H1 (cell line): ENCODE measurements around the gene SNX13. TPM values are rescaled to one million over a fixed set of nuclear protein-coding genes. Genes with fewer than 3 reads are reported as not detected.

Source experiments
- CTCF ChIA-PET: fragments of 300-600 bp; sonication (Branson Sonifier 250); formaldehyde crosslinking; loops from one replicate; lab custom pipeline; 2021; ENCODE audit not compliant: partially characterized antibody; lab: Charles Lee
- POLR2A ChIA-PET: fragments of 300-600 bp; sonication (Branson Sonifier 250); formaldehyde crosslinking; loops from one replicate; lab custom pipeline; 2021; ENCODE audit warnings: inconsistent platforms; ENCODE audit not compliant: partially characterized antibody; lab: Charles Lee
- DNase-seq, 2 experiments: peaks; one replicate each; pipeline versions ENCODE4 v3.0.0 to v3.0.0-alpha.2; 2010 to 2022; ENCODE audit warnings: low spot score in 2 of 2, low read depth in 1 of 2, mixed read lengths in 1 of 2
- FAIRE-seq: peaks from 2 replicates; lab custom pipeline; 2011; peaks lifted over from hg19 to GRCh38; lab: Jason Lieb, UNC
- H2AFZ ChIP-seq: 2 replicates; pipeline ENCODE4 v1.8.1; 2012; ENCODE audit warnings: low read length, inconsistent platforms
- H2AK5ac ChIP-seq: 2 replicates; pipeline ENCODE4 v1.6.1; 2013; ENCODE audit warnings: low read depth, low read length
- H2BK120ac ChIP-seq: replicated peaks from 2 replicates; pipeline ENCODE3; 2013; ENCODE audit warnings: low read depth, low read length, inconsistent platforms
- H2BK12ac ChIP-seq: 2 replicates; pipeline ENCODE4 v1.6.1; 2013; ENCODE audit warnings: low read depth, low read length
- H2BK15ac ChIP-seq: 2 replicates; pipeline ENCODE4 v1.6.1; 2013; ENCODE audit warnings: low read length
- H2BK20ac ChIP-seq: 2 replicates; pipeline ENCODE4 v1.6.1; 2013; ENCODE audit warnings: low read length
- H2BK5ac ChIP-seq: 2 replicates; pipeline ENCODE4 v1.6.1; 2013; ENCODE audit warnings: low read depth, low read length
- H3K14ac ChIP-seq: 2 replicates; pipeline ENCODE4 v1.6.1; 2013; ENCODE audit warnings: inconsistent platforms; ENCODE audit not compliant: insufficient read length
- H3K18ac ChIP-seq: 2 replicates; pipeline ENCODE4 v1.6.1; 2013; ENCODE audit warnings: low read length; ENCODE audit errors: extremely low read depth
- H3K23ac ChIP-seq: 2 replicates; pipeline ENCODE4 v1.6.1; 2013; ENCODE audit warnings: inconsistent platforms; ENCODE audit not compliant: insufficient read length
- H3K23me2 ChIP-seq: 2 replicates; pipeline ENCODE4 v1.6.1; 2013; ENCODE audit warnings: low read depth, low read length
- H3K27ac ChIP-seq: 2 replicates; pipeline ENCODE4 v1.6.1; 2011; ENCODE audit warnings: low read depth, low read length, inconsistent platforms
- H3K27me3 ChIP-seq, 4 experiments: replicated peaks in 1 of 4; 1 replicate in 1 of 4; 2 replicates in 3 of 4; pipeline versions ENCODE4 v1.6.1 to v1.8.1; 2011 to 2013; ENCODE audit warnings: low read length in 3 of 4, mild to moderate bottlenecking in 3 of 4, inconsistent platforms in 2 of 4, mixed read lengths in 2 of 4, moderate library complexity in 1 of 4; ENCODE audit not compliant: control insufficient read depth in 3 of 4, insufficient read depth in 3 of 4; ENCODE audit errors: extremely low read depth in 1 of 4
- H3K36me3 ChIP-seq, 4 experiments: 2 replicates each; pipeline versions ENCODE4 v1.6.1 to v1.8.1; 2011 to 2013; ENCODE audit warnings: mild to moderate bottlenecking in 4 of 4, low read length in 3 of 4, moderate library complexity in 2 of 4, control low read depth in 1 of 4, inconsistent platforms in 1 of 4; ENCODE audit not compliant: insufficient read depth in 4 of 4, control insufficient read depth in 2 of 4
- H3K4ac ChIP-seq: replicated peaks from 2 replicates; pipeline ENCODE3; 2013; ENCODE audit warnings: low read length, low read depth, mixed read lengths, inconsistent platforms; ENCODE audit not compliant: insufficient read length
- H3K4me1 ChIP-seq, 4 experiments: replicated peaks in 1 of 4; 1 replicate in 1 of 4; 2 replicates in 3 of 4; pipeline versions ENCODE4 v1.6.1 to v1.8.1; 2011 to 2013; ENCODE audit warnings: low read length in 3 of 4, inconsistent platforms in 2 of 4, mixed read lengths in 1 of 4; ENCODE audit not compliant: insufficient read depth in 4 of 4, control insufficient read depth in 3 of 4
- H3K4me2 ChIP-seq, 2 experiments: 2 replicates each; pipeline versions ENCODE4 v1.6.1 to v1.8.1; 2011 to 2013; ENCODE audit warnings: low read depth in 2 of 2, low read length in 2 of 2, control low read depth in 1 of 2, inconsistent platforms in 1 of 2, mild to moderate bottlenecking in 1 of 2; ENCODE audit not compliant: insufficient read depth in 1 of 2
- H3K4me3 ChIP-seq, 4 experiments: fragments of 200-600, 300-600 bp in 1 of 4; sonication (generic), shearing (Covaris generic), sonication (Bioruptor Twin) in 1 of 4; 2 replicates each; pipeline versions ENCODE4 v1.5.1 to v1.8.1; 2011 to 2016; ENCODE audit warnings: low read length in 4 of 4, low read depth in 3 of 4, control low read depth in 2 of 4, inconsistent platforms in 2 of 4, mild to moderate bottlenecking in 2 of 4, mixed read lengths in 1 of 4, moderate library complexity in 1 of 4; ENCODE audit not compliant: insufficient read depth in 2 of 4; ENCODE audit errors: extremely low read depth in 1 of 4
- H3K56ac ChIP-seq: replicated peaks from 2 replicates; pipeline ENCODE3; 2013; ENCODE audit warnings: low read depth, mild to moderate bottlenecking, mixed read lengths, low read length, inconsistent platforms; ENCODE audit not compliant: insufficient read length
- H3K79me1 ChIP-seq: 2 replicates; pipeline ENCODE4 v1.6.1; 2013; ENCODE audit warnings: low read depth, low read length, control low read depth
- H3K79me2 ChIP-seq, 2 experiments: 2 replicates each; pipeline versions ENCODE4 v1.6.1 to v1.8.1; 2012 to 2013; ENCODE audit warnings: low read length in 2 of 2, mild to moderate bottlenecking in 2 of 2, inconsistent platforms in 1 of 2; ENCODE audit not compliant: insufficient read depth in 2 of 2, control insufficient read depth in 1 of 2
- H3K9ac ChIP-seq, 4 experiments: replicated peaks in 1 of 4; 1 replicate in 1 of 4; 2 replicates in 3 of 4; pipeline versions ENCODE4 v1.6.1 to v1.8.1; 2011 to 2013; ENCODE audit warnings: low read depth in 3 of 4, low read length in 3 of 4, control low read depth in 2 of 4, mild to moderate bottlenecking in 2 of 4, moderate library complexity in 2 of 4, inconsistent platforms in 1 of 4; ENCODE audit errors: extremely low read depth in 1 of 4
- H3K9me3 ChIP-seq, 2 experiments: 2 replicates each; pipeline versions ENCODE4 v1.6.1 to v1.8.1; 2012 to 2013; ENCODE audit warnings: mild to moderate bottlenecking in 2 of 2, moderate library complexity in 2 of 2, control low read depth in 1 of 2, inconsistent platforms in 1 of 2, low read depth in 1 of 2, low read length in 1 of 2, mixed read lengths in 1 of 2; ENCODE audit not compliant: insufficient read depth in 2 of 2
- H4K20me1 ChIP-seq, 2 experiments: replicated peaks in 1 of 2; 2 replicates each; pipeline versions ENCODE3 to v1.8.1; 2011 to 2013; ENCODE audit warnings: inconsistent platforms in 2 of 2, low read length in 2 of 2, mild to moderate bottlenecking in 1 of 2; ENCODE audit not compliant: insufficient read depth in 2 of 2, control insufficient read depth in 1 of 2
- H4K5ac ChIP-seq: 2 replicates; pipeline ENCODE4 v1.6.1; 2013; ENCODE audit warnings: low read length, low read depth, mixed read lengths, inconsistent platforms; ENCODE audit not compliant: insufficient read length
- H4K8ac ChIP-seq: 2 replicates; pipeline ENCODE4 v1.8.0; 2013; ENCODE audit warnings: mild to moderate bottlenecking, moderate library complexity, low read length, inconsistent platforms; ENCODE audit not compliant: insufficient read depth; ENCODE audit errors: extremely low read depth
- H4K91ac ChIP-seq: replicated peaks from 2 replicates; pipeline ENCODE3; 2013; ENCODE audit warnings: low read length, mixed read lengths, inconsistent platforms; ENCODE audit not compliant: insufficient read length
- ATF2 ChIP-seq: IDR thresholded peaks from 2 replicates; pipeline ENCODE4 v1.6.1; 2012; ENCODE audit warnings: low read length, inconsistent platforms
- BCL11A ChIP-seq, 2 experiments: IDR thresholded peaks; one replicate each; pipeline ENCODE4 v1.6.1; 2011; ENCODE audit warnings: low read depth in 2 of 2, low read length in 2 of 2, mild to moderate bottlenecking in 2 of 2
- FOSL1 ChIP-seq: IDR thresholded peaks from 2 replicates; pipeline ENCODE4 v1.6.1; 2011; ENCODE audit warnings: mild to moderate bottlenecking, low read depth, low read length, moderate library complexity; ENCODE audit not compliant: insufficient read depth
- HDAC6 ChIP-seq: IDR thresholded peaks from one replicate; pipeline ENCODE4 v1.7.1; 2012; ENCODE audit warnings: low read depth, mild to moderate bottlenecking, inconsistent platforms, low read length, moderate library complexity
- MAFK ChIP-seq: IDR thresholded peaks from 2 replicates; pipeline ENCODE4 v1.6.1; 2012; ENCODE audit warnings: low read depth, mild to moderate bottlenecking, improper control_type of control experiment, low read length
- NANOG ChIP-seq: IDR thresholded peaks from 2 replicates; pipeline ENCODE4 v1.6.1; 2011; ENCODE audit warnings: low read length, low read depth, mild to moderate bottlenecking, inconsistent platforms; ENCODE audit not compliant: insufficient read depth, poor library complexity, severe bottlenecking
- SP1 ChIP-seq: IDR thresholded peaks from 2 replicates; pipeline ENCODE4 v1.6.1; 2011; ENCODE audit warnings: low read depth, low read length
- WGBS, 2 experiments: shearing (Covaris generic) in 1 of 2; methylation state at CpG; one replicate each; pipeline versions ENCODE4 v1.1.6 to v1.1.7; 2013 to 2015; ENCODE audit warnings: low lambda C conversion rate in 2 of 2, mixed read lengths in 2 of 2, inconsistent platforms in 1 of 2, low coverage in 1 of 2, missing lambda C conversion rate in 1 of 2; ENCODE audit not compliant: insufficient replicate concordance in 2 of 2, insufficient coverage in 1 of 2, insufficient read length in 1 of 2; ENCODE audit errors: extremely low coverage in 1 of 2, missing lambda C conversion rate in 1 of 2; 5-methylcytosine and 5-hydroxymethylcytosine counted together
- polyA plus RNA-seq, 7 experiments: library from polyadenylated mRNA; depleted of rRNA in 3 of 7; stranded (reverse) in 5 of 7; unstranded in 2 of 7; fragments of >200 nt in 5 of 7; fragments of 200-250 nt in 2 of 7; gene quantifications; 1 replicate in 5 of 7; 2 replicates in 1 of 7; 4 replicates in 1 of 7; pipeline versions ENCODE4 v1.2.1 to v1.2.3, GENCODE V29; 2011 to 2013; ENCODE audit warnings: missing spikeins in 2 of 7, mixed read lengths in 2 of 7
- total RNA-seq: library from RNA; stranded (reverse); fragmentation: NEBNext Ultra II Directional; extraction: Animal tissue kit (Norgen Biotek cat#: 25700); gene quantifications from 2 replicates; pipeline ENCODE4 v1.2.1, GENCODE V29; 2021

The SNX13 gene
- total and polyA plus RNA-seq, 2 of the 8 experiments (the other 6 are each of a cell fraction or from before 2014, with no cell fraction given): 5.5 to 27.4 TPM

GRCh38 chr7:17887286-17887685, 53.0 kb downstream of the SNX13 start:
- H2AFZ ChIP-seq: no peak overlapping the region
- no peak overlapping the region for H2BK120ac ChIP-seq
- no peak overlapping the region for H2BK15ac ChIP-seq
- no peak overlapping the region for H3K4me3 ChIP-seq
- no peak overlapping the region for H3K4me2 ChIP-seq
- no peak overlapping the region for H2AK5ac ChIP-seq
- no peaks in the 10 kb centered on the region for H3K27me3 ChIP-seq
- no peaks in the 10 kb centered on the region for H3K9me3 ChIP-seq
- no peak for FAIRE-seq
- 0 out of 7 replicates have a peak, but pooled peaks cover 0 to 2% (median 0%) of the 10 kb centered on the region in 4 experiments for H3K4me1 ChIP-seq
- no peak overlapping the region for H3K14ac ChIP-seq
- H4K91ac ChIP-seq: no peak overlapping the region
- H4K5ac ChIP-seq: no peak overlapping the region
- CTCF ChIA-PET: no interaction called here
- no peak overlapping the region for H2BK12ac ChIP-seq
- H3K79me1 ChIP-seq: no peaks in the 10 kb centered on the region
- H3K27ac ChIP-seq: no peak overlapping the region
- H3K23ac ChIP-seq: no peak overlapping the region
- no peaks in the 10 kb centered on the region for H3K23me2 ChIP-seq
- H4K20me1 ChIP-seq: no peaks in the 10 kb centered on the region
- POLR2A ChIA-PET: interaction anchor here (0.6 kb wide), 1 partner anchor 9 kb away, joined by 3 read pairs; no protein-coding TSS in a partner anchor
- no peak overlapping the region for H3K56ac ChIP-seq
- no peak for DNase-seq
- no peak overlapping the region for H2BK5ac ChIP-seq
- H3K4ac ChIP-seq: no peak overlapping the region
- no peak overlapping the region for H3K9ac ChIP-seq
- no peak overlapping the region for H2BK20ac ChIP-seq
- 85% methylated on average over 2 of the region's 2 CpGs; no CpG with 5 or more reads in 1 of the 2 experiments for whole genome bisulfite sequencing, 2 experiments
- no peak overlapping the region for H4K8ac ChIP-seq
- H3K79me2 ChIP-seq: no peaks in the 10 kb centered on the region
- no peak overlapping the region for H3K18ac ChIP-seq
- H3K36me3 ChIP-seq: peaks cover 0 to 10% (median 2%) of the 10 kb centered on the region in 4 experiments; a peak in 1 of 8 replicates
- TF ChIP-seq HDAC6 (no peak), MAFK (no peak), SP1 (no peak), FOSL1 (no peak), NANOG (no peak), BCL11A (IDR thresholded peaks at IDR 0.05; ENCODE audit: low read depth in 2 of 2, low read length in 2 of 2) (no peak), ATF2 (no peak)
